H9 (cell line): Measurements from ENCODE around the gene PLB1. TPM values are rescaled to one million over a fixed set of nuclear protein-coding genes. Genes with fewer than 3 reads are reported as not detected.
"Not testable (repeated sequence)": the region's sequence is repeated elsewhere in the genome, so short reads cannot be mapped to it uniquely, and the experiment has no call there.

Source experiments
- DNase-seq: peaks from one replicate; pipeline ENCODE4 v3.0.0-alpha.2; 2017
- H2AFZ ChIP-seq: one replicate; pipeline ENCODE4 v1.6.1; 2013; ENCODE audit warnings: mild to moderate bottlenecking, low read length, control low read depth, moderate library complexity
- H2AK5ac ChIP-seq: 2 replicates; pipeline ENCODE4 v1.6.1; 2013; ENCODE audit warnings: low read length, control low read depth, mixed read lengths; ENCODE audit not compliant: insufficient read length
- H2BK120ac ChIP-seq: one replicate; pipeline ENCODE4 v1.6.1; 2013; ENCODE audit warnings: low read depth, mild to moderate bottlenecking, low read length, control low read depth, inconsistent platforms; ENCODE audit not compliant: poor library complexity, severe bottlenecking
- H2BK12ac ChIP-seq: 2 replicates; pipeline ENCODE4 v1.6.1; 2013; ENCODE audit warnings: low read length, control low read depth, mixed read lengths, low read depth; ENCODE audit not compliant: insufficient read length
- H2BK15ac ChIP-seq: 2 replicates; pipeline ENCODE4 v1.6.1; 2013; ENCODE audit warnings: low read depth, low read length, control low read depth
- H2BK20ac ChIP-seq: one replicate; pipeline ENCODE4 v1.6.1; 2013; ENCODE audit warnings: low read depth, mild to moderate bottlenecking, low read length, control low read depth, inconsistent platforms; ENCODE audit not compliant: poor library complexity, severe bottlenecking
- H2BK5ac ChIP-seq: 2 replicates; pipeline ENCODE4 v1.6.1; 2013; ENCODE audit warnings: low read length, control low read depth, mixed read lengths; ENCODE audit not compliant: insufficient read length
- H3K14ac ChIP-seq: 2 replicates; pipeline ENCODE4 v1.6.1; 2013; ENCODE audit warnings: low read length, control low read depth; ENCODE audit not compliant: insufficient read depth
- H3K18ac ChIP-seq: 2 replicates; pipeline ENCODE4 v1.6.1; 2013; ENCODE audit warnings: low read depth, mild to moderate bottlenecking, mixed read lengths, low read length, control low read depth; ENCODE audit not compliant: insufficient read length
- H3K23ac ChIP-seq: 2 replicates; pipeline ENCODE4 v1.6.1; 2013; ENCODE audit warnings: low read length, control low read depth, mixed read lengths, low read depth; ENCODE audit not compliant: insufficient read length
- H3K23me2 ChIP-seq: 2 replicates; pipeline ENCODE4 v1.6.1; 2013; ENCODE audit warnings: low read depth, mild to moderate bottlenecking, mixed read lengths, low read length, control low read depth; ENCODE audit not compliant: insufficient read length, poor library complexity, severe bottlenecking
- H3K27ac ChIP-seq: 2 replicates; pipeline ENCODE4 v1.5.1; 2013; ENCODE audit warnings: low read length, control low read depth, mixed read lengths, low read depth; ENCODE audit not compliant: insufficient read length
- H3K27me3 ChIP-seq: 2 replicates; pipeline ENCODE4 v1.6.1; 2013; ENCODE audit warnings: low read length, control low read depth, inconsistent platforms; ENCODE audit not compliant: insufficient read depth
- H3K4ac ChIP-seq: 2 replicates; pipeline ENCODE4 v1.6.1; 2013; ENCODE audit warnings: low read depth, mild to moderate bottlenecking, control low read depth, inconsistent platforms, low read length, moderate library complexity
- H3K4me1 ChIP-seq: 2 replicates; pipeline ENCODE4 v1.6.1; 2013; ENCODE audit warnings: low read length, control low read depth, inconsistent platforms; ENCODE audit not compliant: insufficient read depth
- H3K4me2 ChIP-seq: 2 replicates; pipeline ENCODE4 v1.6.1; 2013; ENCODE audit warnings: low read length, control low read depth, mixed read lengths; ENCODE audit not compliant: insufficient read length, insufficient read depth
- H3K56ac ChIP-seq: 2 replicates; pipeline ENCODE4 v1.6.1; 2013; ENCODE audit warnings: low read depth, mild to moderate bottlenecking, mixed read lengths, low read length, control low read depth; ENCODE audit not compliant: insufficient read length
- H3K79me1 ChIP-seq: 2 replicates; pipeline ENCODE4 v1.6.1; 2013; ENCODE audit warnings: low read depth, mild to moderate bottlenecking, moderate library complexity, low read length, control low read depth, inconsistent platforms; ENCODE audit not compliant: insufficient read depth, poor library complexity, severe bottlenecking
- H3K79me2 ChIP-seq: 2 replicates; pipeline ENCODE4 v1.6.1; 2013; ENCODE audit warnings: low read length, control low read depth, inconsistent platforms; ENCODE audit not compliant: insufficient read depth
- H3K9ac ChIP-seq: 2 replicates; pipeline ENCODE4 v1.6.1; 2013; ENCODE audit warnings: low read length, control low read depth, mixed read lengths; ENCODE audit not compliant: insufficient read length; ENCODE audit errors: extremely low read depth
- H3K9me3 ChIP-seq: one replicate; pipeline ENCODE4 v1.6.1; 2013; ENCODE audit warnings: low read depth, low read length, inconsistent platforms; ENCODE audit not compliant: control insufficient read depth
- H3T11ph ChIP-seq: one replicate; pipeline ENCODE4 v1.6.1; 2013; ENCODE audit warnings: mild to moderate bottlenecking, low read length, control low read depth, inconsistent platforms
- H4K20me1 ChIP-seq: one replicate; pipeline ENCODE4 v1.6.1; 2013; ENCODE audit not compliant: control insufficient read depth, insufficient read length, insufficient read depth
- H4K5ac ChIP-seq: 2 replicates; pipeline ENCODE4 v1.6.1; 2013; ENCODE audit warnings: low read depth, mild to moderate bottlenecking, mixed read lengths, low read length, control low read depth; ENCODE audit not compliant: insufficient read length
- H4K8ac ChIP-seq: replicated peaks from 2 replicates; pipeline ENCODE4 v1.6.1; 2013; ENCODE audit warnings: low read length, control low read depth, mixed read lengths, low read depth; ENCODE audit not compliant: insufficient read length
- H4K91ac ChIP-seq: 2 replicates; pipeline ENCODE4 v1.6.1; 2013; ENCODE audit warnings: low read depth, mild to moderate bottlenecking, moderate library complexity, mixed read lengths, low read length, control low read depth; ENCODE audit not compliant: insufficient read length
- H3K27ac Mint-ChIP-seq, 3 experiments: 2 replicates in 2 of 3; 3 replicates in 1 of 3; pipeline ENCODE4 v1.8.0; 2020 to 2021; ENCODE audit warnings: mixed read lengths in 3 of 3, mild to moderate bottlenecking in 1 of 3, moderate library complexity in 1 of 3
- H3K27me3 Mint-ChIP-seq: 2 replicates; pipeline ENCODE4 v1.8.0; 2021; ENCODE audit warnings: low read depth, mild to moderate bottlenecking, moderate library complexity, mixed read lengths
- H3K36me3 Mint-ChIP-seq, 3 experiments: 2 replicates in 2 of 3; 3 replicates in 1 of 3; pipeline ENCODE4 v1.8.0; 2020 to 2021; ENCODE audit warnings: low read depth in 3 of 3, mixed read lengths in 3 of 3; ENCODE audit not compliant: insufficient read depth in 1 of 3
- H3K4me1 Mint-ChIP-seq, 2 experiments: 2 replicates each; pipeline ENCODE4 v1.8.0; 2020; ENCODE audit warnings: mixed read lengths in 2 of 2
- H3K4me3 Mint-ChIP-seq, 2 experiments: 2 replicates in 1 of 2; 3 replicates in 1 of 2; pipeline ENCODE4 v1.8.0; 2020 to 2021; ENCODE audit warnings: mild to moderate bottlenecking in 2 of 2, mixed read lengths in 2 of 2, moderate library complexity in 1 of 2
- H3K9me3 Mint-ChIP-seq, 2 experiments: 2 replicates in 1 of 2; 3 replicates in 1 of 2; pipeline ENCODE4 v1.8.0; 2020; ENCODE audit warnings: mild to moderate bottlenecking in 2 of 2, mixed read lengths in 2 of 2, moderate library complexity in 1 of 2
- CTCF ChIP-seq: fragments of 200-600 bp; sonication (generic); conservative IDR thresholded peaks from 3 replicates; pipeline ENCODE4 v1.8.0; 2021; ENCODE audit warnings: antibody characterized with exemption, mild to moderate bottlenecking
- WGBS: extraction: QIAGEN DNeasy Blood & Tissue Kit; methylation state at CpG from one replicate; pipeline ENCODE4 v1.1.7; 2013; ENCODE audit warnings: missing lambda C conversion rate, low lambda C conversion rate, mixed read lengths; ENCODE audit not compliant: insufficient read length; ENCODE audit errors: extremely low coverage; 5-methylcytosine and 5-hydroxymethylcytosine counted together
- total RNA-seq: library from RNA; stranded (reverse); gene quantifications from 2 replicates; pipeline ENCODE4 v1.2.1, GENCODE V29; 2021

PLB1 gene
- total RNA-seq, 1 experiment from 2014 or later = not detected

DNA sequence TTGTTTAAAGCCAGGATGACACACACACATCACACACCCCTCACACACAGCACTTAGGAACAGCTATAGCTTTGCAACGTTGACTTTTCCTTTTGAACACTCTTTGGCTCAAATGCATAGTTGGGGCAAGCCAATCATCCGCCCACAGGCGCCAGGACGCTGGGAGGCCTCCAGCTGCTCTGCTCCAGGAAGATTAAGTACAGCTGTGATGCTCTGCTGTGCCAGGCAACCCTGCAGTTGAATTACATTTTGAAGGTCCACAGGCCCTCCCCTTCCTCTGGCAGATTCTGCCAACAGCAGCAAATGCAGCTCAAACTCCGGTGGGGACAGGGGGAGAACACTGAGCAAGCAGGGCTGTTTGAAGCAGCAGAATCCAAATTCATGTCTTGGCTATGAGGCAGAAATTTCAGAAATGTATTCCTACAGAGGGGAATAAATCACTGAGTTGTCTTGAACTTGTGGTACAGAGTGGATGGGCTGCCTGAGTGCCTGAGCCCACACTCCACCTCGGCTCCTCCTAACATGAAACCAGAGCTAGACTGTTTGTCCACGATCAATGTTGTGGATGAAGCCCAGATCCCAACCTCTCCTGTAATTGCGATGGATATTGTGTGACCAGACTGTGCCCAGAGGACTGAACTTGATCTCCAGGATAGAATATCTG is 169.3 kb downstream of the PLB1 start:
- H3K9ac ChIP-seq = no peak overlapping the region
- H2AK5ac ChIP-seq = no peak overlapping the region
- no peak overlapping the region for H3K4me2 ChIP-seq
- H3K9me3 ChIP-seq = no peaks in the 10 kb centered on the region
- H4K91ac ChIP-seq = no peak overlapping the region
- H3K23ac ChIP-seq = no peak overlapping the region
- Mint-ChIP-seq H3K36me3 (no peaks in the 10 kb centered on the region), H3K4me1 (peaks cover 6 to 11% of the 10 kb centered on the region in 2 experiments; a peak in 3 of 4 replicates), H3K27ac (peak overlapping the region in 1 of 3 experiments; percentile 41; a peak in 1 of 7 replicates), H3K27me3 (no peaks in the 10 kb centered on the region; the same call in 1 of the 2 replicates), H3K9me3 (no peaks in the 10 kb centered on the region), H3K4me3 (no peak overlapping the region)
- H3K4ac ChIP-seq = no peak overlapping the region
- H3K79me1 ChIP-seq = no peaks in the 10 kb centered on the region
- no peaks in the 10 kb centered on the region for H3K27me3 ChIP-seq
- peak overlapping the region; percentile 14; the same call in 1 of the 2 replicates for H3K14ac ChIP-seq
- no peak overlapping the region for H2BK5ac ChIP-seq
- WGBS = no CpG with 5 or more reads among the region's 8 CpGs
- no peaks in the 10 kb centered on the region for H3K23me2 ChIP-seq
- no peak overlapping the region for H2BK15ac ChIP-seq
- H4K20me1 ChIP-seq = no peaks in the 10 kb centered on the region
- no peak overlapping the region for H2BK120ac ChIP-seq
- no peak overlapping the region for H2BK20ac ChIP-seq
- TF ChIP-seq CTCF = no peak
- H3T11ph ChIP-seq = no peak overlapping the region
- H4K5ac ChIP-seq = no peak overlapping the region
- H2BK12ac ChIP-seq = no peak overlapping the region
- H4K8ac ChIP-seq = no peak overlapping the region
- H3K56ac ChIP-seq = no peak overlapping the region
- no peaks in the 10 kb centered on the region for H3K79me2 ChIP-seq
- no peak overlapping the region for H3K27ac ChIP-seq
- H3K4me1 ChIP-seq = no peaks in the 10 kb centered on the region
- no peak overlapping the region for H2AFZ ChIP-seq
- no peak overlapping the region for H3K18ac ChIP-seq
- no peak for DNase-seq

- not testable (repeated sequence) for H3K4me2 ChIP-seq, H2BK15ac ChIP-seq, H4K20me1 ChIP-seq, H3K27me3 ChIP-seq, H3K9me3 ChIP-seq, H3K56ac ChIP-seq, H3K27ac Mint-ChIP-seq, H3K23me2 ChIP-seq, H3K4me3 Mint-ChIP-seq, H3K4me1 ChIP-seq, H3K27ac ChIP-seq, H3K36me3 Mint-ChIP-seq, H4K5ac ChIP-seq, H3K79me2 ChIP-seq, H2BK20ac ChIP-seq, H2BK120ac ChIP-seq, H3K9me3 Mint-ChIP-seq, H3K9ac ChIP-seq, H3K23ac ChIP-seq, H2BK12ac ChIP-seq, H3K14ac ChIP-seq, DNase-seq, H3T11ph ChIP-seq, H2AFZ ChIP-seq, H4K91ac ChIP-seq, H3K27me3 Mint-ChIP-seq, H2BK5ac ChIP-seq, H2AK5ac ChIP-seq, H3K79me1 ChIP-seq, H3K18ac ChIP-seq, H4K8ac ChIP-seq, H3K4ac ChIP-seq
- peaks cover 11 to 16% of the 10 kb centered on the region in 2 experiments for H3K4me1 Mint-ChIP-seq
- WGBS = no CpG with 5 or more reads among the region's 4 CpGs
Observed at GRCh38 chr2:28665811-28666377, 170.0 kb downstream of the PLB1 start.
